Suprapubic skin (tissue), 4 donors: ENCODE measurements around the gene CLIP1. TPM values are rescaled to one million over a fixed set of nuclear protein-coding genes. Genes with fewer than 3 reads are reported as not detected.
"Not testable (repeated sequence)": the region's sequence is repeated elsewhere in the genome, so short reads cannot be mapped to it uniquely, and the experiment has no call there.

Source experiments
- DNase-seq, 2 donors: peaks; one replicate each; pipeline ENCODE4 v3.0.0-alpha.2; 2019; ENCODE audit warnings: low spot score in 2 of 2
- H3K27ac ChIP-seq: fragments of 200-600 bp; sonication (generic); one replicate; pipeline ENCODE4 v1.5.1; 2019
- H3K27me3 ChIP-seq: fragments of 200-600 bp; sonication (generic); one replicate; pipeline ENCODE4 v1.5.1; 2019
- H3K36me3 ChIP-seq: fragments of 200-600 bp; sonication (generic); one replicate; pipeline ENCODE4 v1.5.1; 2019
- H3K4me1 ChIP-seq: fragments of 200-600 bp; sonication (generic); one replicate; pipeline ENCODE4 v1.5.1; 2019
- H3K4me3 ChIP-seq: fragments of 200-600 bp; sonication (generic); one replicate; pipeline ENCODE4 v1.5.1; 2019; ENCODE audit warnings: mild to moderate bottlenecking
- H3K9me3 ChIP-seq: fragments of 200-600 bp; sonication (generic); one replicate; pipeline ENCODE4 v1.5.1; 2019
- EP300 ChIP-seq: sonication (generic); formaldehyde crosslinking; IDR thresholded peaks from one replicate; pipeline ENCODE4 v1.6.1; 2017; ENCODE audit warnings: antibody characterized with exemption
- POLR2A ChIP-seq, 2 donors: fragments of 450-650 bp; IDR thresholded peaks; one replicate each; pipeline ENCODE4 v1.6.1; 2017; ENCODE audit warnings: antibody characterized with exemption in 2 of 2, mild to moderate bottlenecking in 2 of 2, moderate library complexity in 2 of 2
- POLR2AphosphoS5 ChIP-seq, 3 donors: sonication (generic); formaldehyde crosslinking; IDR thresholded peaks; one replicate each; pipeline ENCODE4 v1.6.1; 2017; ENCODE audit warnings: antibody characterized with exemption in 3 of 3
- WGBS: methylation state at CpG from one replicate; pipeline ENCODE4 v1.1.5; 2018; 5-methylcytosine and 5-hydroxymethylcytosine counted together
- total RNA-seq, 4 donors: library from RNA; depleted of rRNA; stranded (reverse); fragments of >200 nt; gene quantifications; one replicate each; pipeline ENCODE4 v1.1.0, GENCODE V29; 2016
- TF ChIP-seq, protein P1 (sequence below), 2 donors: fragments of 200-600 bp in 1 of 2; fragments of 450-650 bp in 1 of 2; sonication (generic) in 1 of 2; IDR thresholded peaks; one replicate each; pipeline ENCODE4 v1.5.1; 2016 to 2019; ENCODE audit warnings: antibody characterized with exemption in 2 of 2, mild to moderate bottlenecking in 1 of 2, moderate library complexity in 1 of 2

The CLIP1 gene
- total RNA-seq, 4 donors from 2014 or later = 107 to 170 (median 149) TPM

- Histone ChIP-seq H3K4me3 (no peak overlapping the region), H3K9me3 (no peaks in the 10 kb centered on the region), H3K27me3 (no peaks in the 10 kb centered on the region), H3K4me1 (peaks cover 50% of the 10 kb centered on the region), H3K36me3 (no peaks in the 10 kb centered on the region), H3K27ac (no peak overlapping the region)
- TF ChIP-seq EP300 = no peak
- no peak for TF ChIP-seq POLR2AphosphoS5 (IDR thresholded peaks at IDR 0.05)
- TF ChIP-seq POLR2A (IDR thresholded peaks at IDR 0.05) = no peak
- TF ChIP-seq, protein P1, sequence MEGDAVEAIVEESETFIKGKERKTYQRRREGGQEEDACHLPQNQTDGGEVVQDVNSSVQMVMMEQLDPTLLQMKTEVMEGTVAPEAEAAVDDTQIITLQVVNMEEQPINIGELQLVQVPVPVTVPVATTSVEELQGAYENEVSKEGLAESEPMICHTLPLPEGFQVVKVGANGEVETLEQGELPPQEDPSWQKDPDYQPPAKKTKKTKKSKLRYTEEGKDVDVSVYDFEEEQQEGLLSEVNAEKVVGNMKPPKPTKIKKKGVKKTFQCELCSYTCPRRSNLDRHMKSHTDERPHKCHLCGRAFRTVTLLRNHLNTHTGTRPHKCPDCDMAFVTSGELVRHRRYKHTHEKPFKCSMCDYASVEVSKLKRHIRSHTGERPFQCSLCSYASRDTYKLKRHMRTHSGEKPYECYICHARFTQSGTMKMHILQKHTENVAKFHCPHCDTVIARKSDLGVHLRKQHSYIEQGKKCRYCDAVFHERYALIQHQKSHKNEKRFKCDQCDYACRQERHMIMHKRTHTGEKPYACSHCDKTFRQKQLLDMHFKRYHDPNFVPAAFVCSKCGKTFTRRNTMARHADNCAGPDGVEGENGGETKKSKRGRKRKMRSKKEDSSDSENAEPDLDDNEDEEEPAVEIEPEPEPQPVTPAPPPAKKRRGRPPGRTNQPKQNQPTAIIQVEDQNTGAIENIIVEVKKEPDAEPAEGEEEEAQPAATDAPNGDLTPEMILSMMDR (IDR thresholded peaks at IDR 0.05) = no peak
- WGBS = 85% methylated on average over 4 of the region's 4 CpGs
- DNase-seq = no peak
Observed at GRCh38 chr12:122402264-122402663, 20.2 kb downstream of the CLIP1 start.

GRCh38 chr12:122399592-122400373, 22.7 kb downstream of the CLIP1 start:
- peaks cover 48% of the 10 kb centered on the region for H3K4me1 ChIP-seq
- H3K9me3 ChIP-seq = no peaks in the 10 kb centered on the region
- 14% methylated on average over 14 of the region's 14 CpGs for WGBS
- H3K4me3 ChIP-seq = no peak overlapping the region
- H3K27ac ChIP-seq = peak overlapping the region; percentile 89
- peak in 1 of 2 donors; percentile 78 for DNase-seq
- no peaks in the 10 kb centered on the region for H3K27me3 ChIP-seq
- no peaks in the 10 kb centered on the region for H3K36me3 ChIP-seq
- no peak for TF ChIP-seq POLR2A (IDR thresholded peaks at IDR 0.05)
- TF ChIP-seq, protein P1 (IDR thresholded peaks at IDR 0.05) = peak; percentile 53 to 68

DNA sequence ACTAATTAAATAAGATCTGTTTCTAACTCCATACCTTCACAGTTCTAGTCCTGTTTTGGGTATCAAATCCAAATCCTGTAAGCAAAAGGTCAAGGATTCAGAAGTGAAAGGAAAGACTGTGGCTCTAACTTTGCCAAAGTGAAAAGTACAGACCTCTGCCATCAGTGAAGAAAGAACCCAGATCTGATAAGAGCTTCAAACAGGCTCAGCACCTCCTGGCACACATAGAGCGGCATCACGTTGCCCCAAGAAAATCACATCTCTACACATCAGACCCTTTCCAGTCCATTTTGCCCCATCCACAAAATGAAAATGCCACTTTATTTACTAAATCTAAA, 23.2 kb downstream of the CLIP1 start:
- Histone ChIP-seq H3K4me3 (no peak overlapping the region), H3K27me3 (no peaks in the 10 kb centered on the region), H3K4me1 (peaks cover 50% of the 10 kb centered on the region), H3K36me3 (no peaks in the 10 kb centered on the region), H3K9me3 (no peaks in the 10 kb centered on the region), H3K27ac (peak overlapping the region; percentile 89)
- WGBS = 34% methylated on average over 2 of the region's 2 CpGs
- DNase-seq = no peak
- TF ChIP-seq EP300 (no peak), POLR2AphosphoS5 (IDR thresholded peaks at IDR 0.05) (no peak), POLR2A (IDR thresholded peaks at IDR 0.05) (no peak)

DNA sequence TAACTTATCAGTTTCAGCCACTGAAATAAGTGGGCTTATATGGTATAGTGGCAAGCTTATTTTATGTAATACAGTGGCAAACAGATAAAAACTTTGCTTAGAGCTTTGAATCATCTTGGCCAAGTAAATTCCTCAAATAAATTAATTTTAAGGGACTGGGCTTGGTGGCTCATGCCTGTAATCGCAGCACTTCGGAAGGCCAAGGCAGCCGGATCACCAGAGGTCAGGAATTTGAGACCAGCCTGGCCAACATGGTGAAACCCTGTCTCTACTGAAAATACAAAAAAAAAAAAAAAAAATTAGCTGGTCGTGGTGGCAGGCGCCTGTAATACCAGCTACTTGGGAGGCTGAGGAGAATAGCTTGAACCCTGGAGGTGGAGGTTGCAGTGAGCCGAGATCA, 24.5 kb downstream of the CLIP1 start:
- H3K9me3 ChIP-seq, H3K27ac ChIP-seq, H3K4me3 ChIP-seq, H3K36me3 ChIP-seq, H3K27me3 ChIP-seq, DNase-seq: not testable (repeated sequence)
- H3K4me1 ChIP-seq = peaks cover 47% of the 10 kb centered on the region
- 87% methylated on average over 6 of the region's 6 CpGs for WGBS

- H3K9me3 ChIP-seq = no peaks in the 10 kb centered on the region
- H3K4me1 ChIP-seq = peaks cover 24% of the 10 kb centered on the region
- H3K27ac ChIP-seq = peak overlapping the region; percentile 54
- H3K4me3 ChIP-seq = no peak overlapping the region
- WGBS = 69% methylated on average over 3 of the region's 3 CpGs
- no peaks in the 10 kb centered on the region for H3K36me3 ChIP-seq
- no peaks in the 10 kb centered on the region for H3K27me3 ChIP-seq
- TF ChIP-seq, protein P1 (IDR thresholded peaks at IDR 0.05) = no peak
- TF ChIP-seq POLR2AphosphoS5 (IDR thresholded peaks at IDR 0.05) = no peak
- no peak for TF ChIP-seq POLR2A (IDR thresholded peaks at IDR 0.05)
- no peak for TF ChIP-seq EP300
- DNase-seq = no peak
Observed at GRCh38 chr12:122395319-122395718, 27.1 kb downstream of the CLIP1 start.

DNA sequence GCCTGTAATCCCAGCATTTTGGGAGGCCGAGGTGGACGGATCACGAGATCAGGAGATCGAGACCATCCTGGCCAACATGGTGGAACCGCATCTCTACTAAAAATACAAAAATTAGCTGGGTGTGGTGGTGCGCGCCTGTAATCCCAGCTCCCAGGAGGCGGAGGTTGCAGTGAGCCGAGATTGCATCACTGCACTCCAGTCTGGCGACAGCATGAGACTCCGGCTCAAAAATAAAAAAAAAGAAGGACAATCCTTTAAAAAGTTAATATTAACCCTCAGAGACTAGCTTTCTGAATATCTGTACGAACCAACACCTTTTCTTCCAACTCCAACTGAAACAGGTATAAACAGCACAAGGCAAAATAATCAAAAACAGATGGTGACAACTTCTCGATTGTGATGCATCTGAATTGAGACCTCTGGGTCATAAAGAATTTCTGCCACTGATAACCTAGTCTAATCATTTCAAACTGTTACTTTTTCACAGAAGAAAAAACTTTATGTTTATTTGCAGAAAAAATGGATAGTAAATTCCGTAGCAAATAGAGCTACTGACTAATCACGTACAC, 27.8 kb downstream of the CLIP1 start:
- WGBS = 70% methylated on average over 14 of the region's 15 CpGs
- TF ChIP-seq EP300 (no peak), POLR2AphosphoS5 (IDR thresholded peaks at IDR 0.05) (no peak), POLR2A (IDR thresholded peaks at IDR 0.05) (no peak)
- TF ChIP-seq, protein P1 (IDR thresholded peaks at IDR 0.05) = no peak
- H3K36me3 ChIP-seq = no peaks in the 10 kb centered on the region
- no peak overlapping the region for H3K4me3 ChIP-seq
- no peaks in the 10 kb centered on the region for H3K27me3 ChIP-seq
- peak in 1 of 2 donors; percentile 71 for DNase-seq
- peaks cover 18% of the 10 kb centered on the region for H3K4me1 ChIP-seq
- peak overlapping the region; percentile 54 for H3K27ac ChIP-seq
- H3K9me3 ChIP-seq = no peaks in the 10 kb centered on the region
